GM18511 (cell line): ENCODE measurements around the gene DAG1.
A peak's percentile ranks its signal among the peaks of the same experiment; 100 is the strongest.

Experiments used
- ATAC-seq: cut with Tn5 transposase; IDR thresholded peaks from one replicate; pipeline ENCODE4 v1.9.1; 2021; ENCODE audit warnings: mild to moderate bottlenecking, moderate library complexity; ENCODE audit not compliant: unreplicated experiment

DAG1 gene

DNA sequence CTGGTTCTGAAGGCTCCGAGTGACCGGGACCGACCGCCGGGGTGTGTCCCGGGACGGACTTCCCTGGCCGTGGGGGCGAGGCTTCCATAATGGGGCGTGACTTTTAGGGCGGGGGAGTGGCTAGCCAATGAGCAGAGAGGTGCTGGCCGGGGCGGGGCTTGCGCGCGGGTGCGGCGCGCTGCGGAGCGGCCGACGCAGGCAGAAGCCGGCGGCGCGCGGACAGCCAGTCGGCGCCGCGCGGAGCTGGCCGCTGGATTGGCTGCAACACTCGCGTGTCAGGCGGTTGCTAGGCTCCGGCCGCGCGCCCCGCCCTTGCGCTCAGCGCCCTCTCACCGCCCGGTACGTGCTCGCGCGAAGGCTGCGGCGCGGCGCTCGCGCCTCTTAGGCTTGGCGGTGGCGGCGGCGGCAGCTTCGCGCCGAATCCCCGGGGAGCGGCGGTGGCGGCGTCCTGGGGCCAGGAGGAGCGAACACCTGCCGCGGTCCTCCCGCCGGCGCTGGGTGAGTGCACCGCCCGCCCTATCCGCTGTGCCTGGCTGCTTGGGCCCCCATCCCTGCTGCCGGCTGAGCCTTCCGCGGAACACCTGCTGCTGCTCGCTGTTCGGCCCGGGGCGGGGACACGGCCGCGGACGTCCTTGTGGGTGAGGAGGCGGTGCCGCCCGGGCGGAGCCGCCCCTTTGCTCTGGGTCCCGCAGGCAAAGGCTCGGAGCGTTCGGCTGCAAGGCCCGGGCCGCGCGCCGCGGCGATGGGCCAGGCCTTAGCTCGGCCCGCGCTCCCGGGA lies at the start of gene DAG1:
DAG1 (plus strand) TSS at position 332 of the 778 bp plus-strand sequence. CDS start 40,268 bp downstream, outside the sequence.
- peak; percentile 89 for ATAC-seq

DNA sequence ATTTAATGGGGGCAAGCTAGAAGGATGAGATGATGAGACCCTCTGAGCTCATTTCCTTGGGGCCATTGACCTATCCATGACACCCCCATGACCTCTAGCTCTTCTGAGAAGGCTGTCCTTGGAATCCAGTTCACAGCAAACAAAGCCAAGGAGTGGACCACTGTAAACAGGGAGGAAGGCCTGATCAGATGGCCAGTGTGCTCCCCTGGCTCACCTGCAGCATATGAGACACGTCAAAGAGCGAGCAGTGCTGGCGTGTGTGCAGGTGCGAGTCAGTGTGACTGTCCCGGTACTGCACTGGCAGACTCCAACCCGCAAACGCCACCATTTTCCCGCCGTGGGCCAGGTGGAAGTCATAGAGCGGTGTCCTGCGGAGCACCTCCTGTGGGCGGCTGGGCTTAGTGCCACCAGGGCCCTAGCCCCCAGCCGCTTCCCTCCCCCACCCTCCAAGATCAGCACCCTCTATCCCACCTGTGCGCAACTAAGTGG lies 48.1 kb upstream of the DAG1 start:
- ATAC-seq, result no peak

DNA sequence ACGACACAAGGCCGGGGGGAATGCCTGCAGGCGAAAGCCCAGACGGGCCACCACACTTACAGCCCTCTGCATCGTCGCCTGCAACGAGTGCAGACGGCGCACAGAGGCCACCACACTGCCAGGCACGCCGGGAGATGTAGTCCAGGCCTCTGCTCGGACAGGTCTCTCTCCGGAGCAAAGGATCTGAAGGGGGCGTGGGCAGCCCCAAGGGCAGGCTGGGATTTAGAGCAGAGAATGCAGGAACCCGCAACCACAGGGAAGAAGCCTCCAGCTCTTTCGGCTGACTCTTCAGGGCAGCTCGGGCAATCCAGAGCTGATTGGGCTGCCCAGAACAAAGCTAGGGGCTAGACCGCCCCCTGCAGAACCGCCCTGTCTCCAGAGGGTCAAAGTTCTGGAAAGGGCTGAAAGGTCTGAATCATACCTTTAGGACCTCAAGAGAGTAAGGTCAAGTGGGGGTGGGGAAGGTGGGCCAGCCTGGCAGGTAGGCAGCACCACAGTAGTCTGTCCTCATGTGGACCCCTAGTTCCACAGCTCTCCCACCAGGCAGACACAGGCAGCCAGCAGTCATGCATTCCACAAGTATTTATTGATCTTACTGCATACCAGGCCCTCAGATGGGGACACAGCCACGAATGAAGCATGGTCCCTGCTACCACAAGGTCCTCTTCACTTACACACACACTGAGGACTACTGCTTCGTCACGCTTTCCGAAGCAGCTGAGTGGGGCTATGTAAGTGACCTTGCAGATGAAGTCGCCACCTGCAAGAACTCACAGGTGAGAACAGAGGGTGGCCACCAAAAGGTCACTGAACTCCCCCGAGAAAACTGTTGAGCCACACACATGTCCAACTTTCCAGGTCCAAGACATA lies 47.5 kb upstream of the DAG1 start, which contains the start of gene AMT:
AMT (minus strand) TSS at position 95 of the 870 bp plus-strand sequence; CDS start at position 72, 23 bp downstream.
- ATAC-seq, result no peak

DNA sequence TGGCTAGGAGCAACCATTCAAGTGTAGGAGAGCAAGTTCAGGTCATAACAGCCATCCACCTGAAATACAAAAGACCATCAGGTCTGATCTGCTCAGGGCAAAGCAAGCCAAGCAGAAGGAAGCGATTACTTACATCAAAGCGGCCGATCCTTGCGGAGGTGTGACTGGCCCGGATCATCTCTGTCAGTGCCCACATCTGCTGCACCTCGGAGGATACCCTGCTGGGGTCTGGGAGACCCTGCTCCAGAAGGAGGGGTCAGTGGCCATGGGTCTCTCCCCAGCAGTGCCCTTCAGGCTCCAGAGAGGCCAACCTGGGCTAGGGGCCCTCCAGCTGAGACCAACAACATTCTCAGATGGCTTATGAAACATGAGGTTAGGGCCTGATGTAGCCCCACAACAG lies 45.3 kb upstream of the DAG1 start:
- no peak for ATAC-seq

DNA sequence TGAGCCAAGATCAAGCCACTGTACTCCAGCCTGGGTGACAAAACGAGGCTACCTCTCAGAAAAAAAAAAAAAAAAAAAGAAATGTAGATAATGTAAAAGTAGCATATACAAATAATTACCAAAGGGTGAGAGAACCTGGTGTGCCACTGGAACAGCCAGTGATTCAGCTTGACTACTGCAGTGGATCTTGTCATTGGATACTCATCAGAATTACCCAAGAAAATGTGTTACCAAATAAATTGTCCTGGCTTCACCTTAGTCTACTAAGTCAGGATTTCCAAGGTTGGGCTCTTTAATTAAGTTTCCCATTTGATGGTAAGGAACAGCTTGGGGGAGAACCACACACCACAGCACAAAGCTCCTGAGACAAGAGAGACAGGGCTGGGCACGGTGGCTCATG lies 42.5 kb upstream of the DAG1 start:
- no peak for ATAC-seq

DNA sequence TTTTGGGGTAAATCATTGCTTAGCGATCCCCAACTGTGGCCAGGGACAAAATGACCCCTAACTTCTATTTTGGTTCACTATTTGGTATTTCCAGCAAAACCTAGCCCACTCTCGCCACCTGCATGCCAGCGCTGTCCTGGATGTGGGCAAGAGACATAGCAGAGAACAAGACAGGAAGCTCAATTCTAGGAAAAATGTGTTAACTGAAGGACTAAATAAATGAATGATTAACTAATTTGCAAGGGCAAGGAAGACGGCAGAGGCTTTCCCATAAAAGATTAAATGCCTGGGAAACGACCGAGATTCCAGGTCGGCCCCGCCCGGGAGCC lies 41.4 kb upstream of the DAG1 start:
- peak; percentile 17 for ATAC-seq

DNA sequence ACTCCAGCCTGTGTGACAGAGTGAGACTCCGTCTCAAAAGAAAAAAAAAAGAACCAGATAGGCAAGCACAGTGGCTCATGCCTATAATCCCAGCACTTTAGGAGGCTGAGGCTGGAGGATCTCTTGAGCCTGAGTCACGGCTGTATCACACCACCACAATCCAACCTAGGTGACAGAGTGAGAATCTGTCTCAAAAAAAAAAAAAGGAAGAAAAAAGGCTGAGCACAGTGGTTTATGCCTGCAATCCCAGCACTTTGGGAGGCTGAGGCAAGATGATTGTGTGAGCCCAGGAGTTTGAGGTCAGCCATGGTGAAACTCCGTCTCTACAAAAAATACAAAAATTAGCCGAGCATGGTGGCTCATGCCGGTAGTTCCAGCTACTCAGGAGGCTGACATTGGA lies 35.3 kb upstream of the DAG1 start:
- ATAC-seq, result no peak

DNA sequence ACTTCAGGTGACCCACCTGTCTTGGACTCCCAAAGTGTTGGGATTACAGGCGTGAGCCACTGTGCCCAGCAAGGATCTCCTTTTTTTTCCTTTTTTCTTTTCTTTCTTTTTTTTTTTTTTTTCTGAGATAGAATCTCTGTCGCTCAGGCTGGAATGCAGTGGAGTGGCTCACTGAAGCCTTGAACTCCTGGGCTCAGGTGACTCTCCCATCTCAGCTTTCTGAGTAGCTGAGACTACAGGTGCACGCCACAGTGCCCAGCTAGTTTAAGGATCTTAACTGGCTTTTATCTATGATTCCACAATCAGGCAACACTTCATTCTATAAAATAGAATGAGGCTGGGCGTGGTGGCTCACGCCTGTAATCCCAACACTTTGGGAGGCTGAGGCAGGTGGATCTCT lies 24.7 kb upstream of the DAG1 start:
- no peak for ATAC-seq

DNA sequence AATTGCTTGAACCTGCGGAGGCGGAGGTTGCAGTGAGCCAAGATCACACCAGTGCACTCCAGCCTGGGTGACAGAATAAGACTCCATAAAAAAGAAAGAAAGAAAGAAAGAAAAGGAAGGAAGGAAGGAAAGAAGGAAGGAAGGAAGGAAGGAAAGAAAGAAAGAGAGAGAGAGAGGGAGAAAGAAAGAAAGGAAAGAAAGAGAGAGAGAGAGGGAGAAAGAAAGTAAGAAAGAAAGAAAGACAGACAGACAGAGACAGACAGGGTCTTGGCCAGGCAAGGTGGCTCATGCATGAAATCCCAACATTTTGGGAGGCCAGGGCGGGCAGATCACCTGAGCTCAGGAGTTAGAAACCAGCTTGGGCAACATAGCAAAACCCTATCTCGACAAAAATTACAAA lies 16.4 kb upstream of the DAG1 start:
- ATAC-seq, result no peak

DNA sequence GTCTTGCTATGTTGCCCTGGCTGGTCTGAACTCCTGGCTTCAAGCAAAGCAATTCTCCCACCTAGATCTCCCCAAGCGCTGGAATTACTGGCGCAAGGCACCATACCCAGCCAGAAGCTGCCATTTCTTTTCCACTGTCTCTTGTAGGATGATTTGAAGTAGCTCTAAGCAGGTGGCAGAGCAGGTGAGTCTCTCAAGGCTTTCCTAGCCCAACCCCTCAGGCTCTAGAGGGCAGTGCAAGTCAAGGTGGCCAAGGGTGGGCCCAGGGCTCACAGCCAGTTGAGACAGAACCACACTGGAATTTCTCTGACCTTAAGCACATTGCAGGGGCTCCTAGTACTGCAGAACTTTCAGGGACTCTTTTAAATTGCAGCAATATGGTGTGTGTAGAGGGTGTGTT lies 15.6 kb upstream of the DAG1 start:
- ATAC-seq, result no peak

DNA sequence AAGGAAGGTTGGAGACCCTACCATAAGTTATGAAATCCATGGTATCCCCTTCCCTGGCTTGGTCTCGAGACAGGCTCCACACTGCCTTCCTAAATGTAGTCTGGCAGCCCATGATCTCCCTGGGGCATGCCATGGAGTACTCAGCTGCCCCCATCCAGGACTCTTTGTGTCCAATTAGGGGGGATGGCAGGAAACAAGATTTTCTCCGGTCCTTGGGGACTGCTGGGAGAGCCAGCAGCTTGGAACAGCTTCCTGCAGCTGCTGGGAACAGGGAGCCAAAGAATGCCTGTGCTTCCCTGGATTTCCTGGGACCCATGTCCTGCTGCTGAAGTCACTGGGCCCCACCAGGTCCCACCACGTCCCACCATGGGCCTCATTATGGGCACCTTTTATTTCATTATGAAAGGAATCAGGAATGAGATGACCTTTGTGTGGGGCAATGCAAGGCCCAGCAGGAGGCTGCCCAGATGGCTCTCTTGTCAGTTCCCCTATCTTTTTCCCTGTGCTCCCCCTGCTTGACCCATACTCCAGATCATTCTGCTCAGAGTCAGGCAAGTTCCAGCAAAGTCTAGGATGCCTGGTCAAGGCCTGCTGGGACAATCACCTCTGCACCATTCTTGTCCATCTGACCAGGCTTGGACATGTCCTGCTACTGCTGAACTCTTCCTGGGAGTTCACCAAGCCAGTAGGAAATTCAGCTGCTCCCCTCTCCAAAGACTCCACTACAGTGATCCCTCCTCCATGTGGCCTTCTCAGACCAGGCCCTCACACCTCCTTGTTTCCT lies 15.0 kb upstream of the DAG1 start:
- no peak for ATAC-seq

DNA sequence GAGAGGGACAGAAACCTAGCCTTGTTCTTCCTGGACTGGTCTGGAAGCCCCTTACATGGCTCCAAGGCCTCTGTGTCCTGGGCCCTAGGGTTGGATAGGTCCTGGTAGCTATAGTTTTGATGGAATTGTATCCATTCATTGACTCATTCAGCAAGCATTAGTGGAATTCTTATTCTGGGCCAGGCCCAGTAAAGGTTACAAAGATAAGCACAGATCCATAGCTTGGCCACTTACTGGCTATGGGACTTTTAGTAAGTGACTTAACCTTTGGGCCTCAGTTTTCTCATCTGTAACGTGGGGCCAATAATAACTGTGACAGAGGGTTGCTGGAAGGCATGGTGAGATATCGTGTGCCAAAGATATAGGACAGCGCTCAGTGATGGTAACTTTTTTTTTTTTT lies 13.6 kb upstream of the DAG1 start:
- ATAC-seq, result no peak

DNA sequence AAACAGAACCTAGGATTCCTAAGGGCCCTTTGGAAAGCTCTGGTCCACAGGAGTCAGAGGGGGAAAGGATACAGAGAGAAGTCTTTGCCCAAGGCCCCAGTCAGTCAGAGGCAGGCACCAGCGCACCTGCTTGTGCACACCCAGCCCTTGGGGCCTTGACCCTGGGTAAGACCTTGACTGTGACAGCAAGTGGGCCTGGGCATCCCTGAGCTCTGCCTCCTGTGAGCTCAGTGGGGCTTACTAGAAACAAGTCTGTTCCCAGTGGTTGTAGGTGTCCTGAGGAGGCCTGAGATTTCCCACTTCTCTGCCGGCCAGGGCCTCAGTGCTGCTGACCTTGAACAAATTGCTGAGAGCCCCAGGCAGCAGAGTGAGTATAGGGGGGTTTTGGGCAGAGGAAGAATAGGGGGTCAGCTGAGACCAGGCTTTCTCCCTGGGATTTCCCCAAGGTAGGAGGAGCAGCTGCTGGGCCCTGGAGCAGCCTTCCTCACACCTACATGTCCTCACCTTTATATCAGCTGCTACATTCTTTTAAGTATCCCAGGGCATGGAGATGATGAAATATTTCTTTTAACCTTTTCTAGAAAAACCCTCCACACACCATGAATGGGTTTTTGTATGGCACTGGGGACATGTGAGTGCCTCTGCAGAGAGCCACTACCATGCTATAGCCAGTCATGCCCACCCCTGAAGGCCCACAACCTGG lies 9.7 kb upstream of the DAG1 start:
- ATAC-seq, result no peak

DNA sequence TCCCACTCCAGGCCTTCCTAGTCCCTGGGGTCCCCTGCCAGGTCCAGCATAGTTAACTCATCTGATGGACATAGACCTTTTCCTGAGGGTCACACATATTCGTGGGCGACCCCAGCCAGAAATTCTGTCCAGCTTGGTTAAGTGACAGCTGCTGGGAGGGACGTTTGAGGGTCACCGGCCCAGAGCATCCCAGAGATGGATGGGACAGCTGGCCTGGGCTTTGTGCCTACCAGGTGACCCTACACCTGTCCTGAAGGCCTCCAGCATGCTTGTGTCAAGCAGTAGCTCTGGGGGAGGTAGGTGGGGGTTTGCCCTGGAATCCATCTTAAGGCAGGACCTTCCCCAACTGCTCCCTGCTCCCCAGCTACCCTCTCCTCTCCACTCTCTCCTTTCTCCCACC lies 9.1 kb upstream of the DAG1 start:
- ATAC-seq, result no peak

DNA sequence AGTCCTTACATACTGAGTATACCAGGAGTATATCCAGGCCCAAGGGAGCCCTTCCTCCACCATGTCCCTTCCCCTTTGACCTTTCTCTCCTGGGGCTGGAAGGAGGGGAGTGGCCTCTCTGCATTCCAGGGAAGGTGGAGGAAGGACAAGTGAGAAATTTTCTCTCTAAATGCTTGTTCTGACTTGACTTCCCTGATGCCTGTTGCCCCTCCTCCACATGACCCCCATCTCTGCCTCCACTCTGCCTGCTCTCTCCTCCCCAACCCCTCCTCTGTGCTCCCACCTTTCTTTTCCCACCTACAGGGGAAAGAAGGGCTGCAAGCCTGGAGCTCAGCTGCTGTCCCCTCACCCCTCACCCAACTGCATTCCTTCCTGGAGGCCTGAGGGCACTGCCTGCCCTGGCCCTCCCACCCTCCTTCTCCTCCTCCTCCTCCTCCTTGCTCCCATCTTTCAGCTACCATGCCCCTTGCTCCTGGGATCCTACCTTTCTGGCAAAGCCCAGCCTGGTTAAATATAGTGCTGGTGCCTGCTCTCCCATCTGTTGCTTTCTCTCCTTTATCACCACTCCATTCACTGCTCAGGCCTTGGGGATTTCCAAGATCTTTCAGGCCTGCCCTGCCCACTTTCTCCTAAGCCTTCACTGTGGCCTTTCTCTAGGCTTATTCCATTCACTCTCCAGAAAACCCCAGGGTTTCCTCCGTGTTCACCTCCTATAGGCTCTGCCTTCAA lies 8.5 kb upstream of the DAG1 start:
- ATAC-seq, result no peak

DNA sequence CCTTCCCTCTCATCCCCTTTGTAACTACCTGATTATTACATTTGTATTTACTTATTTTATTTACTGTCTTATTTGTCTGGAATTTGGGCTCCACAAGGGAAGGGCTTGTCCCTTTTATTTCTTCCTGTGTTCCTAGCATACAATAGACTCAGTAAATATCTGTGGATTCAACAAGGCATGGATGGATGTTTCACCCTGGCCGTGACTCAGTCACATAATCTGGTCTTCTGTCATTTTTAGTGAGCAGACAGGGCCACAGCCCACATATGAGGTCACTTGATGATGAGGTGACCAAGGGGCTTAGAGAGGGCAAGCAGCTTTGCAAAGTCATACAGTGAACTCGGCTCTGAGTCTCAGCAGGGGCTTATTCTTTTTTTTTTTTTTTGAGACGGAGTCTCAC lies 7.8 kb upstream of the DAG1 start:
- no peak for ATAC-seq

DNA sequence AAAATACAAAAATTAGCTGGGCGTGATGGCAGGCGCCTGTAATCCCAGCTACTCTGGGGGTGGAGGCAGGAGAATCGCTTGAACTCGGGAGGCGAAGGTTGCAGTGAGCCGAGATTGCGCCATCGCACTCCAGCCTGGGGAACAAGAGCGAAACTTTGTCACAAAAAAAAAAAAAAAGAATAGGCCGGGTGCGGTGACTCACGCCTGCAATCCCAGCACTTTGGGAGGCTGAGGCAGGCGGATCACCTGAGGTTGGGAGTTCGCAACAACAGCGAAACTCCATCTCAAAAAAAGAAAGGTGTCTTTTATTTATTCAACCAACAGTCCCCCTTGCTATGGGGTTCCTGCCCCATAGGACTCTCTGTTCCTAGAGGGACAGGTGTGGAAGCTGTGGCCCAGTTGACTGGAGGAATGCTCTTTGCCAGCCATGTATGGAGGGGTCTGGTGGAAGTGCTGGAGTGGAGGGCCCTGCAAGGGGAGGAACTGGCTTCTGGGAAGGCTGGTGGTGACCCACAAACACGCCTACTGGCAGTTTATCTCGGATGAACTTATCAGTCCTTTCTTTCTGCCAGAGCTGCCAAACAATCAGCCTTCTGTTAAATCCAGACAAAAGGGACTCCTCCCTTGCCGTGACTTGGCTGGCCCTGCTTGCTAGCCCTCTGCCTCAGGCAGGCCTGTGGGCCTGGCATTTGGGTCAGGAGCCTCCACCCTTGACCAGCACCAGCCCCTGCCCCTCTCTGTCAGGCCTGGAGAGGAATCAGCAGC lies 4.6 kb upstream of the DAG1 start:
- ATAC-seq, result no peak

DNA sequence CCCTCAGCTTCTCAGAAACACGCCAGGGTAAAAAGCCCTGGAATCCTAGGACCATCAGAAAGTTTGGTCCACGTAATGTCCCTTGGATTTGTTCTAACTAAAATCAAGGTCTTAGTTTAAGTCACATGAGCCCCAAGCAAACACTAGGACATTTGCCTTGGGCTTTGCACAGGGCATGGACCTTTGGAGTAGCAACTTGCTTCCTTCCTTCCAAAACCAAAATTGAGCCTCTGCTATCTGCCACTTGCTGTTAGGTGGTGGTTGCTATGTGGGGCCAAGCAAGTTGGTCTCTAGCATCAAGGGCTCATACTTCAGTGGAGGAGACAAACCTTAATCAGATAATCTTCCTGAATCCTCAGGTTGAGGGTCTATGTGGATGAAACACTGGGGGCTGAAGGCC lies 4.0 kb upstream of the DAG1 start:
- no peak for ATAC-seq
